Measurements from ENCODE around the gene DOK5.

DOK5 gene

GRCh38 chr20:54611708-54612412 lies 136.5 kb downstream of the DOK5 start:
- no peak for TF ChIP-seq CTCF (IDR thresholded peaks at IDR 0.05; ENCODE audit: low read length, missing control alignments)
- no peak for DNase-seq (ENCODE audit: low read depth)
- no peak overlapping the region for H3K4me3 ChIP-seq (replicated peaks; ENCODE audit: low read depth, low read length)

GRCh38 chr20:54618412-54618811 lies 143.0 kb downstream of the DOK5 start:
- no peak for TF ChIP-seq CTCF (IDR thresholded peaks at IDR 0.05; ENCODE audit: low read length, missing control alignments)
- no peak for DNase-seq (ENCODE audit: low read depth)
- no peak overlapping the region for H3K4me3 ChIP-seq (replicated peaks; ENCODE audit: low read depth, low read length)

GRCh38 chr20:54619181-54619580 lies 143.8 kb downstream of the DOK5 start:
- no peak for DNase-seq (ENCODE audit: low read depth)
- no peak overlapping the region for H3K4me3 ChIP-seq (replicated peaks; ENCODE audit: low read depth, low read length)
- no peak for TF ChIP-seq CTCF (IDR thresholded peaks at IDR 0.05; ENCODE audit: low read length, missing control alignments)

GRCh38 chr20:54619682-54620081 lies 144.3 kb downstream of the DOK5 start:
- no peak overlapping the region for H3K4me3 ChIP-seq (replicated peaks; ENCODE audit: low read depth, low read length)
- no peak for DNase-seq (ENCODE audit: low read depth)
- TF ChIP-seq CTCF (IDR thresholded peaks at IDR 0.05; ENCODE audit: low read length, missing control alignments), result no peak

- DNase-seq (ENCODE audit: low read depth), result no peak
- no peak for TF ChIP-seq CTCF (IDR thresholded peaks at IDR 0.05; ENCODE audit: low read length, missing control alignments)
- H3K4me3 ChIP-seq (replicated peaks; ENCODE audit: low read depth, low read length), result no peak overlapping the region
Observed at GRCh38 chr20:54620611-54621010, 145.2 kb downstream of the DOK5 start.

GRCh38 chr20:54622333-54623295 lies 147.2 kb downstream of the DOK5 start:
- no peak for DNase-seq (ENCODE audit: low read depth)
- TF ChIP-seq CTCF (IDR thresholded peaks at IDR 0.05; ENCODE audit: low read length, missing control alignments), result no peak
- H3K4me3 ChIP-seq (replicated peaks; ENCODE audit: low read depth, low read length), result no peak overlapping the region
